TTC549 (cell line): ENCODE data around the gene TMEM220.

ENCODE experiments used
- FAIRE-seq: peaks from 2 replicates; lab custom pipeline; 2012; peaks lifted over from hg19 to GRCh38; lab: Jason Lieb, UNC

TMEM220 gene

GRCh38 chr17:10729334-10730193, at the start of gene TMEM220:
TMEM220 (minus strand) TSS chr17:10730023; CDS start chr17:10729851, 172 bp downstream.
- FAIRE-seq = no peak

GRCh38 chr17:10779609-10780008, 49.8 kb upstream of the TMEM220 start:
- FAIRE-seq = no peak

GRCh38 chr17:10777890-10778289, 48.1 kb upstream of the TMEM220 start:
- FAIRE-seq = no peak

GRCh38 chr17:10777131-10777807, 47.4 kb upstream of the TMEM220 start:
- FAIRE-seq = no peak

GRCh38 chr17:10776381-10776780, 46.6 kb upstream of the TMEM220 start:
- no peak for FAIRE-seq

- no peak for FAIRE-seq
These were observed 46.0 kb upstream of the TMEM220 start for GRCh38 chr17:10775740-10776356.

- no peak for FAIRE-seq
These were observed 45.2 kb upstream of the TMEM220 start for GRCh38 chr17:10775058-10775457.

GRCh38 chr17:10773391-10773790, 43.6 kb upstream of the TMEM220 start:
- FAIRE-seq = no peak

- no peak for FAIRE-seq
These were observed 42.9 kb upstream of the TMEM220 start for GRCh38 chr17:10772425-10773380.

- FAIRE-seq = no peak
These were observed 41.3 kb upstream of the TMEM220 start for GRCh38 chr17:10771148-10771547.

GRCh38 chr17:10769840-10770239, 40.0 kb upstream of the TMEM220 start:
- FAIRE-seq = no peak

GRCh38 chr17:10768750-10769251, 39.0 kb upstream of the TMEM220 start:
- no peak for FAIRE-seq

- FAIRE-seq = no peak
These were observed 37.4 kb upstream of the TMEM220 start for GRCh38 chr17:10767232-10767631.

GRCh38 chr17:10762037-10762436, 32.2 kb upstream of the TMEM220 start:
- no peak for FAIRE-seq

GRCh38 chr17:10761281-10761680, 31.5 kb upstream of the TMEM220 start:
- no peak for FAIRE-seq

GRCh38 chr17:10758062-10758461, 28.2 kb upstream of the TMEM220 start:
- no peak for FAIRE-seq

GRCh38 chr17:10757647-10758046, 27.8 kb upstream of the TMEM220 start:
- no peak for FAIRE-seq

- FAIRE-seq = no peak
These were observed 27.2 kb upstream of the TMEM220 start for GRCh38 chr17:10757067-10757466.

- no peak for FAIRE-seq
These were observed 26.8 kb upstream of the TMEM220 start for GRCh38 chr17:10756619-10757018.

- no peak for FAIRE-seq
These were observed 26.4 kb upstream of the TMEM220 start for GRCh38 chr17:10756185-10756584.

GRCh38 chr17:10755592-10756127, 25.8 kb upstream of the TMEM220 start:
- FAIRE-seq = no peak
